GM18517 (cell line): ENCODE results near the gene FAM131A.

Experiments used
- ATAC-seq: cut with Tn5 transposase; IDR thresholded peaks from one replicate; pipeline ENCODE4 v1.9.1; 2021; ENCODE audit warnings: mild to moderate bottlenecking, moderate library complexity; ENCODE audit not compliant: unreplicated experiment

The FAM131A gene

GRCh38 chr3:184355261-184356040, 18.1 kb downstream of the FAM131A start:
- ATAC-seq: no peak

- ATAC-seq: no peak
These were observed 20.1 kb downstream of the FAM131A start for GRCh38 chr3:184357248-184358123.

- no peak for ATAC-seq
These were observed 20.8 kb downstream of the FAM131A start for GRCh38 chr3:184358124-184358767.

- no peak for ATAC-seq
These were observed 21.5 kb downstream of the FAM131A start for GRCh38 chr3:184358921-184359350.

DNA sequence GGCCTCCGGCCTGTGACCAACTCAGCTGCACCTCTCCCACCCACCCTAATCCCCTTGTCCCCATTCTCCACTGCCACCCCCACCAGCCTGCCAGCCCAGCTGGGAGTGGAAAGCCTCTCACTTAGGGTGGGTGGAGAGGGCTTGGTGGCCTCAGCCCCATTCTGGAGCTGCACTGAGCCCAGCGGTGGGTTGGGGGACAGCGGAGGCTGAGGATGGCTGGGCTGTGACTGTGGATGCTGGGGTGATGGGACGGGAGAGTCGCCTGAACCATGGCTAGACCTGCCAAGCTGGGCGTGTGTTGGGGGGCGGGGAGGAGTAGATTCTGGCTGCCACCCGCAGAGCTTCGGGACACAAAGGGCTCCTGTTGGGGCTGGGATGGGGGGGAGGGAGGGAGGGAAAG, 22.2 kb downstream of the FAM131A start:
- no peak for ATAC-seq

DNA sequence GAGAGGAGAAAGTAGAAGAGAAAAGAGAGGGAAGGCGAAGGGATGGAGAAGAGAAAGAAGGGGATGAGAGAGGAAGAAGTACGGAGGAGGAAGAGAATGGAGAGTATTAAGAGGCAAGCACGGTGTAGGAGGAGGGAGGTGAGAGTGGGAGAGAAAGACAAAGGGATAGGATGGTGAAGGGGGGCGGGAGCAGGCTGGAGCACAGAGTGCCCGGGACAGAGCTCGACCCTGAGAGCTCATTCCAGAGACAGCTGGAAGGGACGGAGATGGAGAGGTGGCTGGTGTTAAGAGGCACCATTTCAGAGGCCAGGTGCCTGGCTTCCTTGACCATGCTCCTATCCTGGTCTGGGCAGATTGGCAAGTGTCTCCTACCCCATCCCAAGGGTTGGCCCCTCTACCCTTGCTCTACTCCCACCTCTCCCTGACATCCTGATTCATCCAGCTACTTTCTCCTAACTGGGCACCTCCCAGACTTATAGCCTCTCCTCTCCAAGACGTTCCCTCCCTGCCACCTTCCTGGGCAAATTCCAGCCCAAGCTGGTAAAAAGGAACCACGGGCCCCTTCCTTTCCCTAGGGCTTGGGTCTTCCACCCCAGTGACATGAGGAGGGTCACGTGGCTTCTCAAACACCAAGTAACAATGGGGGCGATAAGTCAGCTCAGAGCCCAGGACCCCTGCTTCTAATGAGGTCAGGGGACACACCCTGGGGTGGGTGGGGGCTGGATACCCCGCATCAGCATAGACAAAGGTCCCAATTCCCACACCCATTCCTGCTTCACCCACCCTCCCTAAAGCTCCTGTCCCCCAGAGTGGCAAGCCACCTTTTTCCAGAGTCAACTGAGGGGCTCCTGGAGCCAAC, 22.9 kb downstream of the FAM131A start:
- ATAC-seq: no peak

- ATAC-seq: no peak
These were observed 23.6 kb downstream of the FAM131A start for GRCh38 chr3:184360929-184361531.

- ATAC-seq: no peak
These were observed 24.1 kb downstream of the FAM131A start, which contains the start of the genes CLCN2 and POLR2H for GRCh38 chr3:184361532-184361931. TSS of gene CLCN2 (minus strand) at chr3:184361605. CDS start at chr3:184361479, 126 bp downstream. TSS of gene POLR2H (plus strand) at chr3:184361710. CDS start at chr3:184363493, 1,783 bp downstream.

DNA sequence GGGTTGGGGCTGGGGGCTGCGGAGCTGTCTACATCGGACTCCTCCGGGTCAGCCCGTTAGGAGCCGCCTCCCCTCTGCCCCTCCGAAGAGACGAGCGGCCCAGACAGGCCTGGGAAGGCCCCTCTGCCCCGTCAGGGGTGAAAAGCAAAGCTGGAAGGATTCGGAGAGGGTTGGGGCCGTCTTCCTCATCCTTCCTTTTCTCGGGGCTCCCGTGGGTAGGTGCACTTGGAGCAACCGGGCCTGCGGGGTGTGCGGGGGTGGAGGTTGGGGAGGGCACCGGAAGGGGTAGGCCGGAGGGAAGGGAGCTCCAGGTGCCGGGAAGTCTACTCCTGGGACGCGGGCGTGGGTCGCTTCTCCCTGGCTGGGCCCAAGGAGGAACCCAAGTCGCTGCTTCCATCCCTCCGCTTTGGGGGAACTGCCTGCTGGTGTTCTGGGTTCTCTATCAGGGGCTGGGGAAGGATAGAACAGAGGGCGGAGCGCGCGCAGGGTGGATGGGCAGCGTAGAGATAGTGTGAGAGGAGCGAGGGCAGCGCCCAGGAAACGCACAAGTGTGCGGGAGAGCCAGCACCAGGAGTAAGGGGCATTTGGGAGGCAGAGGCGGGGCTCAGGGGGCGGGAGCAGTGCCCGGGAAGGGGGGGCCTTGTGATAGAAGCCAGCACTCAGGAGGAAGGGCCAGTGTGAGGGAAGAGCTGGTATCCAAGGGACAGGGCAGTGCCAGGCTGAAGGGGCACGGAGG, 24.7 kb downstream of the FAM131A start:
- ATAC-seq: no peak

GRCh38 chr3:184362668-184363546, 25.5 kb downstream of the FAM131A start:
- ATAC-seq: peak; percentile 89

DNA sequence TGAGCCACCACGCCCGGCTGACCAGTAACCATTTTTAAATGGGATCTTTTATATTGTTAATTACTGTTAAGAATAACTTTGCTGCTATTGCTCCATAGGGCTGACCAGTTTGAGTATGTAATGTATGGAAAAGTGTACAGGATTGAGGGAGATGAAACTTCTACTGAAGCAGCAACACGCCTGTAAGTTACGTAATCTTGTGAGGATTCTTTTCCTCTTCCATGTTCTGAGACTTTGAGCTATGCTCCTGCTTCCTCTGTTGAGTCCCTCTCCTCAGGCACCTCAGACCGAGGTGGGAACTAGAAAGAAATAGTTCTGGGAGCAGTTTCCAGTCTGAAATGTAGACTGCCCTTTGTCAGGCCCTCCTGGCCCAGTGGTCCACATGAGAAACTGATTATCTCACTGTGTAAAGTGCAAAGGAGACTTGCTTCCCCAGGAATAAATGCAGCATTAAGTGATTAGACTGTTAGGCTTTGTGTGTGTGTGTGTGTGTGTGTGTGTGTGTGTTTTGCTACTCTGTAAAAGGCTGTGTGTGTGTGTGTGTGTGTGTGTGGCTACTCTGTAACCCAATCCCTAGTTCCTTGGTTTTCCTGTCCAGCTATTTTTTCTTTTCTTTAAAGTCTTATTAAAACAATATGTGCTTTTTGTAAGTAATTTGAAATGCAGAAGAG, 29.4 kb downstream of the FAM131A start:
- no peak for ATAC-seq

GRCh38 chr3:184368116-184368515, 30.7 kb downstream of the FAM131A start:
- no peak for ATAC-seq

- no peak for ATAC-seq
These were observed 31.3 kb downstream of the FAM131A start for GRCh38 chr3:184368586-184369183.

DNA sequence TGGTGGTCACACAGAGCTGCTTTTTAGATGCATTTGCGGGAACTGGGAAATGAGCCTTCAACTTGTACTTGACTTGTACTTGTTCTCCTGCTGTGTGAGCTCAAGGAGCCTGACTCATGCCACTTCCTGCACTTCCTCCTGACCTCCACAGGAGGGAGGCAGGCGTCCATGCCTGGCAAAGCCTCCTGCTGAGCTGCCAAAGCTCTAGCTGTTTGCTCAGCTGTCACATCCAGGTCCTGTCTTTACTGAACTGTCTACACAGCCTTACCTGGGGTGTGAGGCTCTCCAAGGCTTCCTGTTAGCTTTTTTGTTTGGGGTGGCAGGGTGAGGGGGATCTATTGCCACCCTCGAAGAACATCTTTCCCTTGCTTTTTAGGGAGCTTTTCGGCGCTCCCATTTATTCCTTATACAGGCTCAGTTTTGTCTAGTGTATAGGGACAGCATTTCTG, 34.2 kb downstream of the FAM131A start:
- ATAC-seq: no peak

DNA sequence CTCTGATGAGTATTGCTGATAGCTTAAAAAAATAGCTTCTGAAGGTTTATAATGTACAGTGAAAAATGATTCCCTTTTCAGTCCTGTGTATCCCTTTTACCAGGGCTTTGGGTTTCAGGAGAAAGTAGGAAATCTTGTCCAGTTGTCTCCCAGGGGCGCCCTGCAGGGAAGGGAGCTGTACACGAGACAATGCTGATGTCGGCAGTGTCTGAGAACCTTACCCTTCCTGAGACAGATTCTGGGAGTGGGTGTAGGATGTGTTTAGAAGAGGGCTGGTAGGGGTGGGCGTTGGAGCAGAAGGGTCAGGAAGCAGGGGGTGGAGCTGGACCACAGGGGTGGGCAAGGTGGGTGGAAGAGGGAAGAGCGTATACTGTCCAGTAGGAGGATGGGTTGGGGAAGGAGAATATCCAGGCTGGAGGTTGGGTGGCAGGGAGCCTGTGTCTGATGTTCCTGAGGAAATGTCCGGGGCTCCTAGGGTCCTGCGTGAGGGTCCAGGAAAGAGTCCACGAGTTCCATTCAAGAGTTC, 35.0 kb downstream of the FAM131A start:
- ATAC-seq: no peak

DNA sequence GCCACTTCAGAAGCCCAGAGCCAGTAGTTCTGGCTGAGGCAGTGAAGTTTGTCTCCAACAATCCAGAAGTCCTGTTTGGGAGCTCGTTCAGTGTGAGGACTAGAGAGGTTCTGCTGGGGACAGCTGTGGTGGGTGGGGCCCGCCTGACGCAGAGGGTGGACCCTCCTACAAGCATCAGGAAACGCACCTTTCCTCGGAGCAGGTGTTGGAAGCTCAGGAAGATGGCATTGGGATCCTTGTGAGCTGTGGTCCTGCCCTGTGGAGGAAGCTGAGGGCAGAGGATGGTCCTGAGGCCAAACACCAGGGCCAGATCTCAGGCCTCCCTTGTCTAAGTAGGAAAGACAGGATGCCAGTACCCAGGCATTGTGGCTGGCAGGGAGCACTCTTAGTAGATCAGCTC, 35.5 kb downstream of the FAM131A start:
- no peak for ATAC-seq

DNA sequence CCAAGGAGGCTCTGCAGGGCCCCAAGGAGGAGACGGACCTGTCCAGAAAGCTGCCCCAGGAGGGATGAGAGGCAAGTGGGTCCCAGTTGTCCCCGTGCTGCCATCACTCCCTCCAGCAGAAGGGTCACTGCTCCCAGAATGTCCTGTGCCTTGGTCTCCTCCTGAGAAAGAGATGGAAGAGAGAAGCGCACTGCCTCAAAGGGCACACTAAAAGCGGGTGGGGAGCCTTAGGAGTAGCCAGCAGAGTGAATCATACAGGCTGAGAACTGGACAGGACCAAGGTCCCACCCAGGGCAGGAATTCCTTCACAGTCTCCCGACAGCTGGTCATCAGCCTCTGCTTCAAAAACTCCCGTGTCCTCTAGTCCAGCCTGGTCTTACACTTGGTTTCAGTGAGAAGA, 36.0 kb downstream of the FAM131A start:
- ATAC-seq: no peak
